ENCODE results near the gene CHSY3. TPM values are rescaled to one million over a fixed set of nuclear protein-coding genes. Genes with fewer than 3 reads are reported as not detected.

CHSY3 gene
- total and polyA plus RNA-seq, 3 donors from 2014 or later, result 1.3 to 4.8 (median 2.4) TPM

DNA sequence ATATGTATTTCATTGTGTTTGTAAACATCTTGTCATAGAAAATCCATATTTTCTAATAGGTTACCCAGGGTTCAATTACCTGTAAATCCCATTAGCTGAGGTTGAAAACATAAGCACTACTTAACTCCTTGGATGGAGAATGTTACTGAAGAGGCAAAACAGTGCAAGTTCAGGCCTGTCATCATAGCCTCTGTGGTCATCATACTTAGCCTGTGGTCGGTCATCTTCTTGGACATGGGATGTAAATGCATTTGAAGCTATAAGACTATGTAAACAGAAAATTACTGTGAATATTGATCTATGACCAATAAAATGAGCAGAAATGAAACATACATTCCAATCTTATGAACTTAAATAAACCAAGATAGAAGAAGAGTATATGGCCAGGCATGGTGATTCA is 164.7 kb downstream of the CHSY3 start:
- H3K4me1 ChIP-seq, result no peaks in the 10 kb centered on the region
- no peak overlapping the region for H3K27ac ChIP-seq
- H3K36me3 ChIP-seq (ENCODE audit: low read depth, missing control alignments), result no peaks in the 10 kb centered on the region
- DNase-seq, result no peak
- no peaks in the 10 kb centered on the region for H3K9me3 ChIP-seq
- H3K4me3 ChIP-seq, result no peak overlapping the region
- TF ChIP-seq, protein P1, sequence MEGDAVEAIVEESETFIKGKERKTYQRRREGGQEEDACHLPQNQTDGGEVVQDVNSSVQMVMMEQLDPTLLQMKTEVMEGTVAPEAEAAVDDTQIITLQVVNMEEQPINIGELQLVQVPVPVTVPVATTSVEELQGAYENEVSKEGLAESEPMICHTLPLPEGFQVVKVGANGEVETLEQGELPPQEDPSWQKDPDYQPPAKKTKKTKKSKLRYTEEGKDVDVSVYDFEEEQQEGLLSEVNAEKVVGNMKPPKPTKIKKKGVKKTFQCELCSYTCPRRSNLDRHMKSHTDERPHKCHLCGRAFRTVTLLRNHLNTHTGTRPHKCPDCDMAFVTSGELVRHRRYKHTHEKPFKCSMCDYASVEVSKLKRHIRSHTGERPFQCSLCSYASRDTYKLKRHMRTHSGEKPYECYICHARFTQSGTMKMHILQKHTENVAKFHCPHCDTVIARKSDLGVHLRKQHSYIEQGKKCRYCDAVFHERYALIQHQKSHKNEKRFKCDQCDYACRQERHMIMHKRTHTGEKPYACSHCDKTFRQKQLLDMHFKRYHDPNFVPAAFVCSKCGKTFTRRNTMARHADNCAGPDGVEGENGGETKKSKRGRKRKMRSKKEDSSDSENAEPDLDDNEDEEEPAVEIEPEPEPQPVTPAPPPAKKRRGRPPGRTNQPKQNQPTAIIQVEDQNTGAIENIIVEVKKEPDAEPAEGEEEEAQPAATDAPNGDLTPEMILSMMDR (IDR thresholded peaks at IDR 0.05), result no peak
- no peak for TF ChIP-seq POLR2A (IDR thresholded peaks at IDR 0.05)
- WGBS, 2 donors, result 84 to 90% methylated on average over 1 of the region's 1 CpG
- H3K27me3 ChIP-seq, result no peaks in the 10 kb centered on the region
- intact Hi-C loops (cut with DNase I; ENCODE audit: low total_unique reads), result no loop called here

DNA sequence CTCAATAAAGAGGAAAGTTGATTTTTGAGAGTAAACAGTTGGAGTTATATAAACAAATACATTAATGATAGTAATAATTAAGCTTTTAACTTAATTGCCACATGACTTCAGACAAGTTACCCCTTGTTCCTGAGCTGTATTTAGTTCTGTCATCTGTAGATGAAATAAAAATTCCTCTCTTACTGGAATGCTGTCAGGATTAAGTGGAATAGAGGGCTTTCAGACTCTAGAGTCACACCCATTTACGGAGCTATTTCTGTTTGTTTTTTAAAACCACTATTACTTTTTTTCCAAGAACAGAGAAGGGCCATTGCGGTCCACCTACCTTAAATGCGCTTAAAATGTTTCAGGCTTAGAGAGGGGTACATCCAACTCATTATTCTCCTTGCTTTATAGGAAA is 170.6 kb downstream of the CHSY3 start:
- Histone ChIP-seq H3K4me1 (no peaks in the 10 kb centered on the region), H3K4me3 (no peak overlapping the region), H3K27me3 (no peaks in the 10 kb centered on the region), H3K27ac (no peak overlapping the region), H3K9me3 (no peaks in the 10 kb centered on the region), H3K36me3 (ENCODE audit: low read depth, missing control alignments) (no peaks in the 10 kb centered on the region)
- no peak for DNase-seq
- WGBS, 2 donors, result 86 to 91% methylated on average over 3 of the region's 3 CpGs
- intact Hi-C loops (cut with DNase I; ENCODE audit: low total_unique reads), result no loop called here
- TF ChIP-seq, protein P1 (IDR thresholded peaks at IDR 0.05), result no peak
- TF ChIP-seq POLR2A (IDR thresholded peaks at IDR 0.05), result no peak

DNA sequence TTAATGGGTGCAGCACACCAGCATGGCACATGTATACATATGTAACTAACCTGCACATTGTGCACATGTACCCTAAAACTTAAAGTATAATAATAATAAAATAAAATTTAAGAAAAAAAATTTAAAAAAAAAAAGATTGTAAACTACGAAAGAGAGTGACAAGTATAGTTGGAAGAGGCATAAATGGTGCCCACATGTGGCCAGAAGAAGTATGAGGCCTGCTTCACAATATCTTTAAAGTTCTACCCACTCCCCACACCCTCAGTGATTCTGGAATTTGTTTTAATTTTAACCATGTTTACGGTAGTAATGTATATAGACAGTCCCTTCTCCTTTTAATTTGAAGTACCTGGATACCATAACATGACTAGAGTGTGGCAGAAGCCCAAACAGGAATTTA is 172.7 kb downstream of the CHSY3 start:
- Histone ChIP-seq H3K27me3 (no peaks in the 10 kb centered on the region), H3K4me3 (no peak overlapping the region), H3K4me1 (no peaks in the 10 kb centered on the region), H3K36me3 (ENCODE audit: low read depth, missing control alignments) (no peaks in the 10 kb centered on the region), H3K27ac (no peak overlapping the region), H3K9me3 (no peaks in the 10 kb centered on the region)
- WGBS, 2 donors, result 90 to 96% methylated on average over 2 of the region's 2 CpGs
- intact Hi-C loops (cut with DNase I; ENCODE audit: low total_unique reads), result no loop called here
- no peak for DNase-seq
- TF ChIP-seq, protein P1 (IDR thresholded peaks at IDR 0.05), result no peak
- no peak for TF ChIP-seq POLR2A (IDR thresholded peaks at IDR 0.05)

DNA sequence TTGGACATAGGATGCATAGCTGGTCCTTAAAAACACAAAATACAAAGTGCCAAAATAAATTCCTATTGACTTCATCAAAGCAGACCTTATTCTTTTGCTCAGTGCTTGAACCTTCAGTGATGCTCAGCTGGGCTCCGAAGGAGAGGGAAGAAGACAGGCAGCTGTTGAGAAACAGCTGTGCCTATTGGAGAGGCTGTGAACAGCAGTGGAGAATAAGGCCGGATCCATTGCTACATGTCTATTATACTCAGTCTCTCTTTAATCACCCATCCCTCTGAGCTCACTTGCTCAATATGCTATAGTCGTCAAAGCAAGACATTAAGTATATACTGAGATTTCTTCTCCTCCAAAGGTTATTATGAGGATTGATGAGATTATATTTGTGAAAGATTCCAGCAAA is 174.4 kb downstream of the CHSY3 start:
- Histone ChIP-seq H3K27me3 (no peaks in the 10 kb centered on the region), H3K36me3 (ENCODE audit: low read depth, missing control alignments) (no peaks in the 10 kb centered on the region), H3K9me3 (no peaks in the 10 kb centered on the region), H3K4me3 (no peak overlapping the region), H3K4me1 (no peaks in the 10 kb centered on the region), H3K27ac (no peak overlapping the region)
- TF ChIP-seq, protein P1 (IDR thresholded peaks at IDR 0.05), result no peak
- no peak for TF ChIP-seq POLR2A (IDR thresholded peaks at IDR 0.05)
- no peak for DNase-seq
- 72 to 80% methylated on average over 3 of the region's 3 CpGs for WGBS, 2 donors
- intact Hi-C loops (cut with DNase I; ENCODE audit: low total_unique reads), result no loop called here

DNA sequence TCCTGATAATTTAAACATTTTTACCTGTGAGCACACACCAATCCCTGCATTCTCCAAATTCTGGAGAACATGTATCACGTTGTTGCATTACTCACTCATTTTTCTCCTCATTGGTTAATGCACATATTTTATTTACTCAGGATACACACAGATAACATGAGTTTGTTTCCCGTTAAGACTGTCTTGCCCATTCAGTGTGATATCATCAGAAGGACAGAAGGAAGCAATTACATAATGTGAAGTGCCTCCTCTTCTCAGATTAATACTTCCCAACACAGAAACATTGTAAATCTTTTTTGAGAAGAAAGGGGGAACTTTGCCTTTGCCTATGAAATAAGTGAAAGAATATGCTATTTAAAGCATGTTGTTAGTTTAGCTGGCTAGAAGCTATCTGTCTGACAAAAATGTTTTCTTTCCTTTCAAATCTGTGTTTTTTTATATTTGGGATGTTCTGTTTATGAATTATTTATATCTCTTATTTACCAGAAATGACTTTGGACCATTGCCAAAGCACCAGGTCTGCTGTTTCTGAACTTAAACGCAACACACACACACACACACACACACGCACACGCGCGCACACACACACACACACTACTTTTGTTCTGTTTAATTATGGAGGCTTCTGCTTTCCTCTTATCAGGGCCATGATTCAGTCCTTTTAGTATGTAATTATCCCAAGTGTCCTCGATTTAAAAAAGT is 186.5 kb downstream of the CHSY3 start:
- Histone ChIP-seq H3K27ac (no peak overlapping the region), H3K36me3 (ENCODE audit: low read depth, missing control alignments) (no peaks in the 10 kb centered on the region), H3K9me3 (no peaks in the 10 kb centered on the region), H3K4me1 (no peaks in the 10 kb centered on the region), H3K27me3 (no peaks in the 10 kb centered on the region), H3K4me3 (no peak overlapping the region)
- DNase-seq, result no peak
- 42 to 53% methylated on average over 8 of the region's 8 CpGs for WGBS, 2 donors
- intact Hi-C loops (cut with DNase I; ENCODE audit: low total_unique reads), result no loop called here
- no peak for TF ChIP-seq POLR2A (IDR thresholded peaks at IDR 0.05)
- TF ChIP-seq, protein P1 (IDR thresholded peaks at IDR 0.05), result no peak
